Inflammatory macrophage (primary cell): ENCODE measurements around the gene ZSWIM6.
"Not testable (repeated sequence)": the region's sequence is repeated elsewhere in the genome, so short reads cannot be mapped to it uniquely, and the experiment has no call there.

ENCODE experiments used
- DNase-seq, 2 donors: peaks; one replicate each; pipeline ENCODE4 v3.0.0-alpha.2; 2020 to 2022

Gene ZSWIM6

DNA sequence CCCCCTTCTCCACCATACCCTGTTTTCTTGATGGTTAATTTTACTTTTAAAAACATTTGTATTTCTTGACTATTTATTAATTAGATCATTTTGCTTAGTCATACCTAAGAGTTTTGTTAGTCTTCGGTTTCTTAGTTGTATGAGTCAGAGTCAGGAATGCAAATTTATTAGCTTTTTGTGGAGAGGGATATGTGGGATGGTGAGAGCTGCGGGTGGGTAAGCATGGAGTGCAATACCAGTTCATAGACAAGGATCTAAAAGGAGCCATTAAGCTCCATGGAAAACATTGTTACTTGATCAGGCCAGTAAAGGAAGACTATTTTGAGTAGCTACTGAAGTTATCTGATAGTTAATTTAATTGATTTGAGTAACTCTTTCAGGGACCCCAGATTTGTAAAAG, 77.5 kb downstream of the ZSWIM6 start:
- DNase-seq, result peak; percentile 29 to 41

DNA sequence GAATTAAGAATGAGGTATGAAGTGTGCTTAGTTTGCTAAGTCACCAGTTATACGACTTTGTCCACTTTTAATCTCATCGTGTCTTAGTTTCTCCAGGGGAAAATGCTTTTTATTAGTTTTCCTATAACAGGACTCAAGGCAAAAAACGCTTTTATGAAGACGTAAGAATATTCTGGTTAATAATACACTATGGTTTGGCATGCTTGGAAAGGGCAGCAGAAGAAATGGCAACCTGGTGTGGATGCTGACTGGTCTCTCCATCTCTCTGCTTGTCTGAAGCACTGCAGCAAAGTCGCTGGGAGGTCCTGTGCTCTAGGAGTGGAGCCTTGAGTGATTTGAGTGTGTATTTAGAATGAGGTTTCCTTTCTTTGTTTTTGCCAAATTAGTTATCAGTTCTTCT, 78.8 kb downstream of the ZSWIM6 start:
- no peak for DNase-seq

DNA sequence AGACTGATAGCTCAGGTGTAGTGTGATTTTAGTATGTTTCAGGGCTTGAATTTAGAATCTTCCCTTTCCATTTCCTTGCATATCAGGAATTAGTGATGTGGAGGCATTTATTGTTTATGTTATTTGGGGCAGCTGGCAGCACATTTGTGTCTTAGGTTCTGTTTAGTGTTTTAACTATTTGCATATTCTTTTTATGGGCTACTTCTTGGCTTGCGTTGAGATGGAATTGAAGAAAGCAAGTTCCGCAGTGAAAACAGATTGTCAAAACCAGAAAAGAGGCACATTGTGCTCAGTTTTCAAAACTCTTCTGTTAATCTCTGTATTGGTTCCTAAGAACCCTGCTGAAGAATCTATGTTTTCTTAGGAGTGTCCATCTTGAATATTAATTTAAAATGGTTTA, 80.3 kb downstream of the ZSWIM6 start:
- DNase-seq, result no peak

DNA sequence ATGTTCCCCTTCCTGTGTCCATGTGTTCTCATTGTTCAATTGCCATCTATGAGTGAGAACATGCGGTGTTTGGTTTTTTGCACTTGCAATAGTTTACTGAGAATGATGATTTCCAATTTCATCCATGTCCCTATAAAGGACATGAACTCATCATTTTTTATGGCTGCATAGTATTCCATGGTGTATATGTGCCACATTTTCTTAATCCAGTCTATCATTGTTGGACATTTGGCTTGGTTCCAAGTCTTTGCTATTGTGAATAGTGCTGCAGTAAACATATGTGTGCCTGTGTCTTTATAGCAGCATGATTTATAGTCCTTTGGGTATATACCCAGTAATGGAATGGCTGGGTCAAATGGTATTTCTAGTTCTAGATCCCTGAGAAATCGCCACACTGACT, 81.1 kb downstream of the ZSWIM6 start:
- DNase-seq, result not testable (repeated sequence)

DNA sequence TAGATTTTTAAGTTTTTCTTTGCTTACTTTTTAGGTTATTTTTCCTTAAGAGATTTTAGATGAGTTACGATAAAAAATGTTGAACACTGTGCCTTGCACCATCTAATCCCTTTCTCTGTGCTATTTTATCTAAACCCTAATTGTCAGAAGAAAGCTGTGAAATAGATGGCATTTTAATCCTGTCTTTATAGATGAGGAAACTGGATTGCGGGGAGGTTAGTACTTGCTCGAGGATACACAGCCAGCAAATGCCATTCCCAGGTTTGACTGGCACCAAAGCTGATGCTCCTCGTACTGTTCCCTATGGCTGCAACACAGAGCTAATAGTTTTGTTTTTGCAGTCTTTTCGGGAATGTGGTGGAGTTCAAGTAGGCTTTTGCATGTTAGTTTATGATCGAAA, 82.7 kb downstream of the ZSWIM6 start:
- DNase-seq, result no peak

DNA sequence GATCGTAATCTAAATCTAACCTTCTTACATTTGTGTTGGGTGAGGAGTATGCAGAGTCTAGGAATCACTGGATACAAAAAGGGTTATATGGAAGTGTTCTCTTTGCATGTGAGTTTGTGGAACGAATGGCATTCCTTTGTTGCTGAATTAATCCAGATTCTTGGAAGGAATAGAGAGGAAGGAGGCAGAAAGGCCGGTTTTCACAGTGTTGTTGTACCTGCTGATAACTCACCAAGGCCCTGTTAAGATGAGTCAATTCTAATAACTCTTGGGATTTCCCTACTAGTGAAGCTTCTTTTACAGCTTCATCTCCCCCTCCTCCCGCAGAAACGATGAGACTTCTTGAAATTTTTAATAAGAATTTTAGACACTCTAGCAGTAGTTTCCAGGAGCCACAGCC, 84.0 kb downstream of the ZSWIM6 start:
- DNase-seq, result no peak

DNA sequence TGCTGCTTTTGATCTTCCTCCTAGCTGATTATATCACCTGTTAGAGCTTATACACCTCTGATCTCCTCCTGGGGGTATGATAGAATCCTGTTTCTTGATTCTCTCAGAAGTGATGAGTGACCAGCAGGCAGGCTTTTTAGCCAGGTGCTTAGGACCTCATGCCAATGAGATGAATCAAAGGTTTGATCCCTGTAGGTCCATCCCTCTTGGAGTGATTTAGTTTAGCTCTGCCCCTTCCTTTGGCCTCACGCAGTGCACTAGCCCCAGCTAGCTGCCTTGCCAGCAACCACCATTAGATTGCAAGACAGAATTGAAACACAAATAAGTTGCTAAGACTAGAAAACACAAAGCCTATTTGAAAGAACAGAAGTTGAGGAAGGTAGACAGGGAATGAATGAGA, 84.4 kb downstream of the ZSWIM6 start:
- DNase-seq, result no peak

DNA sequence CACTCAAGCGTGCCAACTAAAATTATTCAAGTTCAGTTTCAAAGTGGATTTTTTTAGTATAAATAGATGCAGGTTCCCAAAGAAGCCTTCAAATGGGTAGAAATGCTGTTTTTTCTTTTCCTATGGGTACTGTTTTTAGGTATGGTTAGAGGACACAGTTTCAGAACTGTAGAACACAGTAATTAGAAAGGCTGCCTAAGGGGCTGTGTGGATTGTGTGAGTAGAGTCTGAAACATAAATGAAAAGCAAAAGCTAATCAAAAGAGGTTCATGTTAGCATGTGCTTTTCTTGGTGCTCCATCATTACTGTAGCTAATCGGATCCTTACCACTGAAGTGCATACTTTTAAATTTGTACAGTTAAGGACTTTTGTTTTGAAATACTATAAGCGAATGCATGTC, 85.3 kb downstream of the ZSWIM6 start:
- DNase-seq, result no peak

DNA sequence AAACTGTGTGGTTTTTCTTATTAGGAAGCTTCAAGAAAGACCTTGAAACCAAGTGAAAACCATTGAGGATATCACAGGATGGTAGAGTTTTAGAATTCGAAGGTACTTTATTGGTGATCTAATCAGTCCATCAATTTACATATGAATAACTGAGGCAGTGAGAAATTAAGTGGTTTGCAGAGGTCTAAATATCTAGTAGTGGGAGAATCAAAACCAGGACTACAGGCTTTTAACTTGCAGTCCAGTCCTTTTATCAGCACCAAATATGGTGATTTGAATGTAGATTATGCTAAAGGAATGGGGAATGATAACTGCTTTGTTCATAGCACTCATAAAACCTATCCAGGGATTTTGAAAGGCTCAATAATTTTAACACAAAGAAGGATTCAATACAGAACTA, 85.8 kb downstream of the ZSWIM6 start:
- DNase-seq, result no peak

DNA sequence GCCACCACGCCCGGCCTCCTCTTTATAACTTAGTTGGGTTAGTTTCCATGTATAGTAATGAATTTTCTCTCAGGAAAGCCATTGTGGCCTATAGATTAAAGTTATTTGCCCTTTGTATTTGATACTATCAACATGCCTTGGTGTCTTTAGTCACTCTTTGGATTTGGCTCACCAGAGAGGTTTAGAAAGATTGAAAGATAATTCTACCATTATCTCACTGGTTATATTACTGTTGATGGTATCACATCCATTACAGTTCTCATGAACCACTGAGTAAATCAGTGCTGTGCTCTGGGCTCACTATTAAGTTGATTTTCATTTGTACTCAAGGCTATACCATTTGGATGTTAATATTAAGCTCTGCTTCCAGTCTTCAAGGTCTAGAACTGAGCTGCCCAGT, 87.0 kb downstream of the ZSWIM6 start:
- no peak for DNase-seq

DNA sequence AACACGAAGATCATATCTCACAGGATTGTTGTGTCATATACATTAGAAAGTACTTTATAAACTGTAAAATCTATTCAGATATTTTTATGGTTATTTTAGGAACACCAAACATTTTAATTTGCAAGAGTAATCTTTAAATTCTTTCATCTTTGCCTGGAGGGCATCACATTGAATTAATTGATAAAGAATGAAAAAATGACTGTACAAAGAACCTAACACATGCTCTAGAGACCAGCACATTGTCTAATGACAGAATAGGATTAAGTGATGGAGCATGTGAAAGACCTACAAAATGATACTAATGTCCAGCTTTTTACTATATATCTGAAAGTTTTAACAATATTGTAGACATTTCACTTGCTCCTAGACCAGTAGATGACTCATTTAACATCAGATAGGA, 88.0 kb downstream of the ZSWIM6 start:
- no peak for DNase-seq

DNA sequence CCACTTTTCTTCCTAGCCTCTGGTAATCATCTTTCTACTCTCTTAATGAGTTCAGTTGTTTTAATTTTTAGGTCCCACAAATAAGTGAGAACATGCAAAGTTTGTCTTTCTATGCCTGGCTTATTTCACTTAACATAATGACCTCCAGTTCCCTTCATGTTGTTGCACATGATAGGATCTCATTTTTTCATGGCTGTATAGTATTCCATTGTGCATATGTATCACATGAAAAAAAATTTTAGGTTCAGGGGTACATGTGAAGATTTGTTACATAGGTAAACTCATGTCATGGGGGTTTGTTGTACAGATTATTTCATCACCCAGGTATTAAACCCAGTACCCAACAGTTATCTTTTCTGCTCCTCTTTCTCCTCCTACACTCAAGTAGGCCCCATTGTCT, 89.2 kb downstream of the ZSWIM6 start:
- DNase-seq, result not testable (repeated sequence)

DNA sequence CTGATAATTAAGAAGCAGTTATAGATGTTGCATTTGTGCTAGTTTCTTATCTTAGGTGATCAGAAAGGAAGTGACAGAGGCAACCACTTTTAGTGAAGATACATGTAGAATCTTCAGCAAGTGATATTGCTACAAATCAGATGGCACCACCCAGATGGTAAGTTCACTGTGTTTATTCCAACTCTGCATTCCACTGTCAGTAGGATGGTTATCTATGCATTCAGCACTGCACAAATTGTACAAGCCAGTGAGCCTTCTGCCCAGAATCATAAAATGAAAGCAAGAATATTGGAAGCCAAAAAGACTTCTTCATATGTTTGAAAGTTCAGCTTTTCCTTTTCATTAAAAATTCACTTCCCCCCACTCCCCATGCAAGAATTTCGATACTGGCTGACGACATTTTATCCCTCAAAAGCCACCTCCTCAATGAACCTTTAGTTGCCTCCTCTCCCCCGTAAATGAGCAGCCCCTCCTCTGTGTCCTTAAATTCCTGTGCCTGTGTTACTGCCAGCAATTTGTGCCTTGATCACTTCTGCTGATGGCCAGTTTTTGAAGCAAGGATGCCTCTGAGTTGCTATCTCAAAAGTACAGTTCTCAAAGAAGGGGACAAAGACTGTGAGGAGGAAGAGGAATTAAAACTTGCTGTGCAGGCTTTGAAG, 91.6 kb downstream of the ZSWIM6 start:
- no peak for DNase-seq

DNA sequence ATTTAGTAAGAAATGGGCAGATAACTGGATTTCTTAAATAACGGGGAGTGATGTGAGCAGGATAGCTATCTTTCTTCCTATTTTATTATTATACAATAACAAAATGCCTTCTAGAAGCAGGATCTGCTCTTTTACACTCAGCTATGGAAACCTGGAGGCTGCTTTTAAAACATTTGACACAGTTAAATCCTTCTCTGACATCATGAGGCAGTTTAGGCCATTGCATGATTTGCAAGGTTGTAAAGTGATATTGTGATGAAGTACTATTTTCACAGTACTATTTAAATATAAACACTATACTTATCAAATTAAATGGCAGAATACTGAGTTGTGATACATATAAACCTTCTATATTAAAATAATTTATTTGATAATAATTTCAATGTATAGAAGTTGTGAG, 93.9 kb downstream of the ZSWIM6 start:
- no peak for DNase-seq

DNA sequence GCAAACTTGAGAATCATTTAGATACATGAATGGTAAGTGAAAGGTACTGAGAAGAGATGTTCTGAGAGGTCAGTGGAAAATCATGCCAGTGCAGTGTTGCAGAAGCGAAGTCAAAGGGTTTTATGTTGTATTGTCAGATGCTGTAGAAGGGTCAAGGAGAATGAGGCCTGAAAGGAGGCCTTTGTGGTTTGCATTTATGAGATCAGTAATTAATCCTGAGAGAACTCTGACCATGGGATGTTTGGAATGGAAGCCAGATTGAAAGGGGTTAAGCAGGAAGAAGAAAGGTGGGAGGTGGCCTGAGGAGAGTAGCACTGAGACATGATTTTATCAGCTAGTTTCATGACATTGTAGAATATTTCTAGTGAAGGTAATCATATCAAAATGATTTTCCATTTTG, 97.8 kb downstream of the ZSWIM6 start:
- no peak for DNase-seq

DNA sequence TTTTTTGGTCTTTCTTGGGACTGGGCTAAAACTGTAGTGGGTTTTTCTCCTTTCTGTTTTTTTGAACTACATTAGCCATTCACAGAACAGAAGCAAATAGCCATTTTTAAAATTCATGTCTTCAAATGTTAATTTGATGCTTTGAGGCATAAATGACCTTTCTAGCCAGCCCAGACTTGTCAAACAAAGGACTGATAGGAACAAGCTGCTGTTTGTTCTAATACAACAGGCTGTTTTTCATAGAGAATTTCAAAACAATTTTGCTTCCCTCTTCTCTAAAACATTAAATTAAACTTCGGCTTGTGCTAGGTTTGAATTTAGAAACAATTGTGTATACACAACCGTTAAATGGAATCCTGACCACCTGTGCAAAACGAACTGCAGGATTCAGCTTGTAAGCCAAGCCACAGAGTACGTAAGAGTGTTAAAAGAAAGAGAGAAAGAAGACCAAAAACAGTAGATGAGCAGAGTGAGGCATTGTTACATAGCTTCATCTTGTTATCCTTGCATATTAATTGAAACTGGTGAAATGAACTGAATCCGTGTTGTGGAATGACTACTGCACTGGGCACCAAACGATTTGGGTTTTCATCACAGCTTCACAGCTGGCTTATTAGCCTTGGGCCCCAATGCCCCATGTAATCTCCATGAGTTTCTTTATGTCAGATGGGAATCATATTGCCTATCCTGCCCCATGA, 100.0 kb downstream of the ZSWIM6 start:
- DNase-seq, result no peak

DNA sequence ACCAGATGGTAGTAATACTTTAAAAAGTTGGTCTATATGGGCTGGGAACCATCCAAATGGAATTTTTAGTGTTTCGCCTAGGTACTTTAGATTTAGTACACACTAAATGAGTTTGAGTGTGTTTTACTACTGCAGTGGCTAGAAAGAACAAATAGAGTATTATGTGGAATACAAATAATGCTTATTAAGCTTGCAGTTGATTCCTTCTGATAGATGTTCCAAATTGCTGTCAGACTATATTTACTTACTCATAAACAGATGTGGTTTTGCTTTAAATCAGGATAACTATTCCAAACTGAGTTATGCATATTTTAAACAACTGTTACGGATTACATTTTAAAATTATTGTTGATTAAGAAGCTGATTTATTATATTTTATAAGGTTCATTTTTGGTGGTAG, 103.3 kb downstream of the ZSWIM6 start:
- no peak for DNase-seq

DNA sequence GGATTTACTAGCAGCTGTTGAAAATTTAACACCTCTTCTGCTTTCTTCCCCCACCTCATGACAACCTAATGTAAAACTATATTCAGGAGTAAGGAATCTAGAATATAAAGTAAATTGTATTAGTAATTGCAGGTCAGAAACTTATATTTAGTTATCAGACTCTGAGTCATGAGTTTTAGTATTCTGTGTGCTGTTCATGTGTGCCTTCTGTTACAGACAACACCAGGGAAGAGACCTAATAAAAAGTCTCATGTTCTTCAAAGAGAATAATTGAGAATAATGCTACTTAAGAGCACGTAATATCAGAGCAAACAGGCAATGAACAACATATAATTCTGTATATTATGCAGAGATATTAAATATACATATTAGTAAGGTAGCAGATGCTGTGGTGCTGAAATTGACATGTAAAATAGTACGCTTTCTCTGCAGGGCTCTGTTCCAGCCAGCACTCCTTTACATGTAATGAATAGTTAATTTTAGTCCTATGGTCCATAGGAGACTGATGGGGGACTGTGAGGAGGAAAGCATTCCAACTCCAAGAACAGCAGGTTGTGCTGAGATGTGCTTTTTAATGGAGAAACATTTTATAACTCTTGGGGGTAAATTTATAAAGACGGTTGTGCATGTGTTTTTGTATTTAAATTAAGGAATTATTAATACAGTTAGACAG, 106.4 kb downstream of the ZSWIM6 start:
- no peak for DNase-seq

DNA sequence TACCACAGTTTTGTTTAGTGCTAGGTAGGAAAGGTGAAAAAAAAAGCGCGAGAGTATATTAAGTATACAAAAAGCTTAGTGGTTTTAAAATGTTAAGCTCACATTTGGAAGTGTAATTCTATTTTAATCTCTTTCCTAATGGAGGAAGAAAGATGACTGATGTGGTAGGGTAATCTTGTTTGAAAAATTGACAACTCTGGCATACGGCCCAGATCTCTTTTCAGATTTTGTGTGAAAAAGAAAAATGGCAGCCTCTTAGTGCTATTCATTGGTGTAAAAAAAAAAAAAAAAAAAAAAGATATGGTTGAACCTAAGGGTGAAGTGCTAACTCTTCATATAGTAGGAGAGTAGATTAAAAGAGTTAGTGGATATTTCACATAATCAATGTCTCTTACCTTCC, 108.0 kb downstream of the ZSWIM6 start:
- no peak for DNase-seq

DNA sequence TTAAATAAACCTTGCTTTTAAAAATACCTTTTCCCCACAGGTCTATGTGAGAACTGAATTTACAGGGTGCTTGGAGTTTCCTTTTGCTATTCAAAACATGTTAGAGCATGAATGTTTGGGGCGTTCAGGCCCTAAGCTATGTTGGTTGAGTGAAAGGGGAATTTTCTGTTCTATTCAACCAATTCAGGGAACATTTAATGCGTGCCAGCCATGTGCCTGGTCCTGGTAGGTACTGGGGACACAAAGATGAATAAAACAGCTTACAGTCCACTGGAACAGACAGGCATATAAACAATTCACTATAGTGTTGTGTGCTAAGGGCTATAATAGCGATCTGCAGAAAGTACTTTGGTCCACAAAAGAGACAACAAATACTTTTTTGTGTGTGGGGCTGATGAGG, 108.5 kb downstream of the ZSWIM6 start:
- DNase-seq, result no peak

DNA sequence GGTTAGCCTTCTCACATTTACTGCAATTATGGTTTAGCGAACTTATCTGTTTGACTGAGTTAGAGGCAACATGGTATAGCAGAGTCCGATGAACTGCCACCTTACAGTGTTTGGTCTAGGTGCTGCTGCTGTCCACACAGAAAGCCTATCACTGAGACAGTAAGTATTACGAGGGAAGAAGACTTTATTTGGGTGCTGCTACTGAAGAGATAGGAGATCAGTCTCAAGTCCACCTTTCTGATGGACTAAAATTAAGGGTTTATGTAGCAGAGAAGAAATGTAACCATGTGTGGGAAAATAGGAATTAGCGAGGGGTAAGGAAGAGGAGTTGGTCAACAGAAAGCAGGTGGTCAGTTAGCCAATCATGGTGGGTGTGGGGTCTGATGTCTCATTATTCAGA, 109.7 kb downstream of the ZSWIM6 start:
- peak in 1 of 2 donors; percentile 25 for DNase-seq

DNA sequence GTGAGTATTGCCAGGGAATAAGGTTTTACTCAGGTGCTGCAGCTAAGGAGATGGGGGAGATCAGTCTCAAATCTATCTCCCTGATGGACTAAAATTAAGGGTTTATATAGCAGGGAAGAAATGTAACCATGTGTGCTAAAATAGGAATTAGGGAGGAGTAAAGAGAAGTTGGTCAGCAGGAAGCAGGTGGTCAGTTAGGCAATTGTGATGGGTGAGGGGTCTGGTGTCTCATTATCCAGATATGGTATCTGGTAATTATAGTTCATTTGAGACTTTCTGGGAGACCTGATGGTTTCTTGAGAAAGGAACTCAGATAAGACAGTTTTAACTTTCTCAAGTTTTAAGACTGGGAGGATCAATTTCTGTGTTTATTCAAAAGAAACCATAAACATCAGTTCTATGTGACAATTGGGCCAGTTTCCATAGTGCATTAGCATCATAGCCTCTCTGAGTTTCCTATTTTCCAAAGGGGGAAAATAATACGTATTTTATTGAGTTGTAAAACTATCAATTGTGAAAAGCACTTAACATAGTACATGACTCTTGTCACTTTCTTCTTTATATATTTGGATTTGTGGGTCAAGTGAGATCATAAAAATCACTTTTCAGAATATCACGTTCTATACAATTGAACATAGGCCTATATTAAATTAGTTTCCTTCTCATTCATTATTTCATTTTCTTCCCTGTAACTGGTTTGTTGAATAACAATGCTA, 115.9 kb downstream of the ZSWIM6 start:
- no peak for DNase-seq

DNA sequence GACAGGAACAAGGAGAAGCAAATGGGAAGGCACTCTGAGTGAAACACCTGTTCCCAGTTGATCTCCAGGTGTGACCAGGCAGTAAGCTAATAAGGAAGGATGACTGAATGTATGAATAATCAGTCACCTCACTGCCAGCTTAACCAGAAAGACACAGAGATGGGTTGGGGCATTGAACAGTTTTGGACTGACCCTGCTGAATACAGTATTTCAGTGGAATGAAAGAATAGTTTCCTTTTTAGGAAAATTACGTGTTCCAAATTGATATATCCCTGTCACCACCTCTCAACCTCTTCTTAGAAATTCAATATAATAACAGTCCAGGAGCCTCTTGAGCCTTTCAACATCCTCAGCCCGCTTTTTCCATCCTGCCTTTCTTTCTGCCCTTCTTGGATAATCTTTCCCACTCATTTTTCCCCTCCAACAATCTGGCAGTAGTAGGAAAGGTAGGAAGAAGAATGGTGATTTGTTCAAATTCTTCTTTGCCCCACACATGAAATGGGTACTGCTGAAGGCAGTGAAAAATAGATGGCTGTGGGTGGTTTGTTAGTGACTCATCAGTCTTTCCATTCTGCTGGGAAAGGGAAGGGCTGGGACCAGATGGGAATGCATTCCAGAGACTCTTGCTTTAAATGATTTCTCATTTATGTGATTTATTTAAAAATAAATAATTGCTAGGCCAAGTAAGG, 117.9 kb downstream of the ZSWIM6 start:
- DNase-seq, result no peak
